ENCODE data around the gene FAM222B. TPM values are rescaled to one million over a fixed set of nuclear protein-coding genes. Genes with fewer than 3 reads are reported as not detected.

The FAM222B gene
- total and polyA plus RNA-seq, 4 donors = 2.8 to 5.4 (median 4.1) TPM

DNA sequence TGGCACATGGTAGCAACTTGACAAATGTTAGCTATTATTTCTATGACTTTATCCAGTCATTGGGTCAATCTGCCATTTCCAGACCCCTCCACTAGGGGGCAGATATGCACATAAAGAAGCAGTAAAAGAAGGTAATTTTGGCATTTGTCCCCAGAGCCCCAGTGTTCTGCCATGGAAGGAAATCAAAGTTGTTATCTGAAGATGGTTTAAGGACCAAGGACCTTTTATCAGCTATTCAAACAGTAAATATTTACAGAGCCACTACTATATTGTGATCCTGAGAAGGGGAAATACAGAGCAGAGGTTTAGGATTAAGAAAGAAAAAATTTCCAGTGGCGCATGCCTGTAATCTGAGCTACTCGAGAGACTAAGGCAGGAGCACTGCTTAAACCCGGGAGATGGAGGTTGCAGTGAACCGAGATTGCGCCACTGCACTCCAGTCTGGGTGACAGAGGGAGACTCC lies 78.8 kb downstream of the FAM222B start (continued):
- TF ChIP-seq ZBTB33 (IDR thresholded peaks at IDR 0.05) (no peak), TAF1 (conservative IDR thresholded peaks at IDR 0.05) (no peak), EGR1 (IDR thresholded peaks at IDR 0.05; ENCODE audit: low read depth in 2 of 2) (no peak)

- Histone ChIP-seq H3K4me3 (ENCODE audit: low read depth in 1 of 3, low read length in 3 of 3) (no peak overlapping the region), H3K9me3 (ENCODE audit: control insufficient read depth in 4 of 4, low read length in 3 of 4) (no peaks in the 10 kb centered on the region), H3K27ac (ENCODE audit: low read depth in 1 of 2, low read length in 2 of 2) (no peak overlapping the region), H3K36me3 (ENCODE audit: control insufficient read depth in 4 of 4, insufficient read depth in 3 of 4, low read depth in 1 of 4, low read length in 3 of 4) (peaks cover 7 to 25% (median 11%) of the 10 kb centered on the region in 4 donors), H3K27me3 (ENCODE audit: control insufficient read depth in 4 of 4, insufficient read depth in 4 of 4, low read length in 3 of 4) (no peaks in the 10 kb centered on the region), H3K9ac (ENCODE audit: low read depth in 1 of 2, low read length in 2 of 2) (no peak overlapping the region), H3K4me1 (ENCODE audit: control insufficient read depth in 4 of 4, insufficient read depth in 4 of 4, low read length in 3 of 4) (peaks cover 0 to 11% (median 7%) of the 10 kb centered on the region in 4 donors)
- 91% methylated on average over 1 of the region's 1 CpG for WGBS
- TF ChIP-seq YY1 (IDR thresholded peaks at IDR 0.05) (no peak), FOXA2 (IDR thresholded peaks at IDR 0.05) (no peak), ZBTB33 (IDR thresholded peaks at IDR 0.05) (no peak), GABPA (IDR thresholded peaks at IDR 0.05 in 1 of 2, conservative IDR thresholded peaks at IDR 0.05 in 1 of 2) (no peak), FOXA1 (IDR thresholded peaks at IDR 0.05) (no peak), EGR1 (IDR thresholded peaks at IDR 0.05; ENCODE audit: low read depth in 2 of 2) (no peak), HNF4G (IDR thresholded peaks at IDR 0.05) (no peak), HNF4A (conservative IDR thresholded peaks at IDR 0.05) (no peak), JUND (IDR thresholded peaks at IDR 0.05) (no peak), TAF1 (conservative IDR thresholded peaks at IDR 0.05) (no peak), NR2F2 (IDR thresholded peaks at IDR 0.05) (no peak), RXRA (IDR thresholded peaks at IDR 0.05) (no peak), SP1 (IDR thresholded peaks at IDR 0.05) (no peak)
- TF ChIP-seq, protein P1, sequence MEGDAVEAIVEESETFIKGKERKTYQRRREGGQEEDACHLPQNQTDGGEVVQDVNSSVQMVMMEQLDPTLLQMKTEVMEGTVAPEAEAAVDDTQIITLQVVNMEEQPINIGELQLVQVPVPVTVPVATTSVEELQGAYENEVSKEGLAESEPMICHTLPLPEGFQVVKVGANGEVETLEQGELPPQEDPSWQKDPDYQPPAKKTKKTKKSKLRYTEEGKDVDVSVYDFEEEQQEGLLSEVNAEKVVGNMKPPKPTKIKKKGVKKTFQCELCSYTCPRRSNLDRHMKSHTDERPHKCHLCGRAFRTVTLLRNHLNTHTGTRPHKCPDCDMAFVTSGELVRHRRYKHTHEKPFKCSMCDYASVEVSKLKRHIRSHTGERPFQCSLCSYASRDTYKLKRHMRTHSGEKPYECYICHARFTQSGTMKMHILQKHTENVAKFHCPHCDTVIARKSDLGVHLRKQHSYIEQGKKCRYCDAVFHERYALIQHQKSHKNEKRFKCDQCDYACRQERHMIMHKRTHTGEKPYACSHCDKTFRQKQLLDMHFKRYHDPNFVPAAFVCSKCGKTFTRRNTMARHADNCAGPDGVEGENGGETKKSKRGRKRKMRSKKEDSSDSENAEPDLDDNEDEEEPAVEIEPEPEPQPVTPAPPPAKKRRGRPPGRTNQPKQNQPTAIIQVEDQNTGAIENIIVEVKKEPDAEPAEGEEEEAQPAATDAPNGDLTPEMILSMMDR (IDR thresholded peaks at IDR 0.05; ENCODE audit: low read depth, low read length, missing input control) = no peak
- TF ChIP-seq, protein P2, sequence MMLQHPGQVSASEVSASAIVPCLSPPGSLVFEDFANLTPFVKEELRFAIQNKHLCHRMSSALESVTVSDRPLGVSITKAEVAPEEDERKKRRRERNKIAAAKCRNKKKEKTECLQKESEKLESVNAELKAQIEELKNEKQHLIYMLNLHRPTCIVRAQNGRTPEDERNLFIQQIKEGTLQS (IDR thresholded peaks at IDR 0.05) = no peak
- TF ChIP-seq, protein P3, sequence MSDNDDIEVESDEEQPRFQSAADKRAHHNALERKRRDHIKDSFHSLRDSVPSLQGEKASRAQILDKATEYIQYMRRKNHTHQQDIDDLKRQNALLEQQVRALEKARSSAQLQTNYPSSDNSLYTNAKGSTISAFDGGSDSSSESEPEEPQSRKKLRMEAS (IDR thresholded peaks at IDR 0.05) = no peak
- no peak for DNase-seq (ENCODE audit: low spot score)
Measured at GRCh38 chr17:28763137-28763799, 79.3 kb downstream of the FAM222B start.

All from liver (tissue), 9 donors.